Hematopoietic multipotent progenitor cell treated with erythropoietin and hydrocortisone succinate and interleukin-3 and kit ligand, for 6 days (in vitro differentiated cells): ENCODE measurements around the gene HCRTR1.

Experiments
- DNase-seq: peaks from one replicate; pipeline ENCODE4 v3.0.0-alpha.2; 2015

Gene HCRTR1

DNA sequence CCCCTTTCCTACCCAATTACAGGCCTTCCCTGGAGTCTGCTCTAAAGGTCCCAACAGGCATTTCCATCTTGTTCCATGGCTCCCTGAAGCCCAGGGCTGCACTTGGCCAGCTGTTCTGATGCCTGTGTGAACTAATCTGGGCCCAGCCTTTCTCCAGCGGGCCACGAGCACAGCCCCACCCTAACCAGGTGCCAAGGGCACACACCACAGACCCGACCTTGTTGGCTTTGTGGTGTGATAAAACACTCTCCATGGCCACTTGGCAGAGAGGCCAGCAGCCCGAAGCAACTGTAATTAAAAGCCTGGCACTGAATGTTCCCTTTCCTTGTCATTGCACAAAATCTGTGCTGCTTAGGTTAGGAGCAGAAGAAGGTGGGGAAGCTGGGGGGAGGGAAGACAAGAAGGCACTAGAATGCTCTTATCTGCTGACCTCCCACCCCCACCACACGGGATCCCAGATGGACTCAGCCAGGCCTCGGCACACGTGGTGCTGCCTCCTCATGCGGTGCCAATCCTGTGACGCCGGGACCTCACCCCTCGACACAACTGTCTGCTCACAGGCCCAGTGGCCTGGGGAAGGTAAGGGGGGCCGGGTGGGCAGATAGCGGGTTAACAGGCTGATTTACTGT is 9.9 kb downstream of the HCRTR1 start:
- DNase-seq: no peak

DNA sequence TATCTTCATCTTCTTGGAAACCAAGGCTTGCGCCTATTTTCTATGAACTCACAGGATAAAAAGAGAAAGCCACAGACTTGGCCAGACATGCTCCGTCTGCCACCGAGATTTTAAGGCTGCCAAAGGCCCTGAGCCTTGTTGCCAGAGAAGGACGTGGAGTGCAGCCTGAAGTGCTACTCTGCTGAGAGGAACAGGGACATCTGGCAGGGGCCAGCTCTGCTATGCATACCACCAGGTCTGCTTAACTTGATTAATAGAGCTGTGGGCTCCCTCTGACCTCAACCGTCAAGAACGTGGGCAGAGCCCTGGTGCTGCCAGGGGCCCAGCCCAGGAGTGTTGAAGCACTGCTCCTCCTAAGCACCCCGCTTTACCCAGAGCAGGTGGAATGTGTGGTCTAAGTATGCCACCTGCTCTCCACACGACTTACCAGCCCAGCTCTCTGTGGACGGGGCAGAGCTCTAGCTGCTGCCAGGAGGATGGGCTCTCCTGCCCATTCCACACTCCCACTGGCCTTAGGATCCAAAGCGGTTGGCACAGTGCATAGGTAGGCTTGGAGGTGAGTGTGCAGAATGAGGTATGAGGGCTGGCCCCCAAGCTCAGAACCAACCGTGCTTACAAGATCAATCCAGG is 10.6 kb downstream of the HCRTR1 start:
- no peak for DNase-seq

DNA sequence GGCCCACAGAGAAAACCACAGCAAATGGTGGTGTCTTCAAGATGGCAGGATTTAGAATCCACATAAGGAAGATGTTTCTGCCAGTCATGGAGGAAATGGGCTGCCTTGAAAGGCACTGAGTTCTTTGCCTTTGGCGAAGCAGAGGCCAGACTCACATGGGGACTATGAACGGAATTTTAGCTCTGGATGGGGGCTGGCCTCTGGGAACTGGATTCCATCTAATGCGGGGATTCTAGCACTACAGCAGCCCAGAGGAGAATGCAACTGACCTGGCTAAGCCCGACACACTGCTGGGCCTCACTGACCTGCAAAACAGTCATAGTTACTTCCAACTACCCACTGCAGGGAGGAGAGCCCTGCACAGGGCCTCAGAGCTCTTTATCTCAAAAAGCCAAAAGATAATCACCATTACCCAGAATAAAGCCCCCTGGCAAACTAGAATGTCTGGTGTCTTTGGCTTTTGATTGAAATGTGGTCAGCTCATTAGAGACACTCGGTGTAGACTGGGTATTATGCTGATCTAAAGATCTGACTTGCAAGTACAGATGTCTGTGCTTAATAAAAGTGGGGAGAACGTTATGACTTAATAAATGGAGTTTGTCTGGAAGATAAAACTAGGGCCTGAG is 11.6 kb downstream of the HCRTR1 start:
- DNase-seq: no peak

DNA sequence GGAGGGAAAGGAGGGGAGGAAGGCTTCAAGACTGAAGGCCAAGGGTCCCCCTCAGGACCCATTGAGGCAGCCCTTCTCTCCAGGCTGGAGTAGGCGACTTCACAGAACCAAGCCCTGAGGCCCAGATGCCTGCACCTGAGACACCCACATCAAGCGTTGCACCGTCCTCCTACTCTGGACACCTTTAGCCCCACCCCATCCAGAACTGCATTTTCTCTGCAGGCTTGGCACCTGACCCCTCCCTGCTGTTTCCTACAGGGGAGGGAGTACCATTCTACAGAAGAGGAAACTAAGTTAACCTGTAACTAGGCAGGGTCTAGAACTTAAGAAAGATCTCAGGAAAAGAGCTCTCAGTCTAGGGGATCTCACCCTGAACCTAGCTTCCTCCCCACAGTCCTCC is 15.2 kb downstream of the HCRTR1 start:
- DNase-seq: no peak

DNA sequence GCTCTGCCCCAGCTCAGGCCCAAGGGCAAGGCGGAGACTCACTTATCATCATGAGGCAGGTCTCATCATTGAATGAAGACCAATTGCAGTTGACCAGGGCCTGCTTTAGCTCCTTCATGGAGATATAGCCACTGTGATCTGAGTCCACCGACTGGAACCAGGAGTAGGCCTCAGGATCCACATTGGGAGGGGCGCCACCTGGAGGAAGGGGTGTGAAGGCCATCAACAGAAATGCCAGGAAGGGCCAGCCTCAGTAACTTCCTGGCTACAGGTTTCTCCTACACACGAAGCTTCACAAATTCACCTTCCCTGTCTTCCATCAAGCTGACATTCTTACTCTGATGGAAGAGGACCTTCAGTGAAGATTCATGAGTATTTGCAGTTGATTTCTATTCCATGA is 15.6 kb downstream of the HCRTR1 start:
- peak; percentile 72 for DNase-seq

DNA sequence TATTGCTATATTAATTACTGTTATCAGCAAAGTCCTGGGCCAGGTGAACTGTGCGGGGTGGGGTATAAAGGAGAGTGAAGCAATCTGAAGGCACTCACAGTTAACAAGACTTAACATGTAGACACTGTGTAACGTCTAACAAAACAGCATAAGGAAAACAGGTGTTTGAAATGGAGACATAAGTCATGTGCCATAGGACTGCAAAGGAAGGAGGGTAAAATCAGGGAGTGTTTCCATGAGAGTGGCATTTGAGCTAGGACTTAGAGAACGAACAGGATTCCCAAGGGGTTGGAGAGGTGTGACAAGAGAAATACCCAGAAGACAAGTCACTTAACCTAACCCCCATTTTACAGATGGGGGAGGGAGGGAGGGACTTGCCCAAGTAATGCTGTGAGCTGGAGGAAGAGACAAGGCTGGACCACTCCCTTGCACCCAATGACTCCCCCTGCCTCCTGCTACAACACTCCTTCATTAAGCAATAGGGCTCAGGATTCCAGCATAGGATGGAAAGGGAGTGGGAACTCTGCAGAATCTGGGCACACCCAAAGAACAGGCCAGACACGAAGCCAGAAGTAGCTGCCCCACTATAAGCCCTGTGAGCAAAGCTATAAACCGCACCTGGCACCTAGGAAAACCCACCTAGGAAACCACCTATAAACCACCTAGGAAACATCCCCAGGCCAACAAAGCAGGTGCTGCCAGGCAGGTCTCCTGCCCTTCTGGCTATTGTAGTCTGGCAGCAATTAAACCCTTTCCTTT is 20.6 kb downstream of the HCRTR1 start:
- DNase-seq: no peak

DNA sequence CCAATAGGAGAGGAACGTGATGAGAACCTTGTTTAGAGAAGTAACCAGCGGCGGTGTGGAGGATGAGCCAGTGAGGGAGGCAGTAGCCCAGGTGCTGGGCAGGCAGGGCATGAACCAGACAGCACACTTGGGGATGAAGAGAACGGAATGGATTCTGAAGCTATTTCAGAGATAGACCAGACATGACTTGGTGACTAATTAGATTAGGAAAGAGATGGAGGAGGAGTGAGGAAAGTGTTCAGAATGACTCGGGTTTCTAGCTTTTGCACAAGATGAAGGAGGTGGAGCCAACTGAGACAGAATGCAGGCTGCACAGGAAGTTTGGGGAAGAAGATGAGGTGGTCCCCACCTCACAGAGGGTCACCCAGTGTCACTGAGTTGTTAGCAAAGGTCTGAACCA is 22.1 kb downstream of the HCRTR1 start:
- DNase-seq: peak; percentile 33

DNA sequence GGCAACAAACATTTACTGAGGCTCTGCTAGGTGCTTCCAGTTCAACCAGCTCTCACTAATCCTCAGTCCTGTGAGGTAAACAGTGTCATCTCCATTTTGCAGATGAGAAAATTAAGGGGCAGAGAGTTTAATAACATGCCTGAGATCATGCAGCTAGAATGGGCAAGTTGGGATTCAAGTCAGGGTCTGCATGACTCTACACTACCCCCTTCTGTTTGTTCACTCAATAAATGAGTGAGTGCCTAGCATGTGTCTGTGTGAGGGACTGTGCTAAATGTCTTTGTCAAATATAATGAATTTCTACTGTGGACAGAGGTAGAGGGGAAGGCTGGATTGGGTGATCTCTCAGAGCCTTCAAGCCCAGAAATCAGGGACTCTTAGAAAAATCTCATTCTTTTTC is 22.7 kb downstream of the HCRTR1 start:
- no peak for DNase-seq

DNA sequence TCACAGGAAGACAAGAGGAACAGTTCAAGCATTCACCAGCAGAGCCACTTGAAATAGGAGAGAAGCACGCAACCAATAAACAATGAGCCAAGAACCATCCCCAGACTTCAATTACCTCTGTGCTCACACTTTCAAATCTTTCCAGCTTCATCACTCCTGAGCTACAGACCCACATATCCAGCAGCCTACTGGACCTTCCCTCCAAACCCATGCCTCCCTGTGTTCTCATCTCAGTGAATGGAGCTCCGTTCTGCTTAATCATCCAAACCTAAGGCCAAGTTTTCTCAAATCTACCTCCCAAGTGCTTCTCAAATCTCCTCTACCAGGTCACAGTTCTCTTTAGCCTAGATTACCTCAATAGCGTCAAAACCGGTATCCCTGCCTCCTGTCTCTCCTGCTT is 23.5 kb downstream of the HCRTR1 start:
- no peak for DNase-seq

DNA sequence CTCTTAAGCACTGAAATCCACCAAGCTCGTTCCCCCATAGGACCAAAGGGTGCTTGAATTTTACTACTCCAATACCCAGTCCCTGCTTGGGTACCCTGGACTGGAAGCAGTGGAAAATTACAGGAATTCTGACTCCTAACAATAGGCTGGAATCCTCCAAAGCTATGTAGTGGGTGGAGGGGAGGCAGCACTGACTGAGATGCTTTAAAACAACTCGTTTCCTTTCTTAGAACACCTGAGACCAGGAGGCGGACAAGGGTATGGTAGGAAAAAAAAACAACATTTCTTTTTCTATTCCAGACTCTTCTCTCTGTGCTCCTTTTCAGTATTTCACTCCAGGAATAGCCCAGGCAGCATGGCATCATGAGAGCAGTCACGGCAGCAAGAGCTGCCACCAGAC is 24.9 kb downstream of the HCRTR1 start:
- DNase-seq: no peak

DNA sequence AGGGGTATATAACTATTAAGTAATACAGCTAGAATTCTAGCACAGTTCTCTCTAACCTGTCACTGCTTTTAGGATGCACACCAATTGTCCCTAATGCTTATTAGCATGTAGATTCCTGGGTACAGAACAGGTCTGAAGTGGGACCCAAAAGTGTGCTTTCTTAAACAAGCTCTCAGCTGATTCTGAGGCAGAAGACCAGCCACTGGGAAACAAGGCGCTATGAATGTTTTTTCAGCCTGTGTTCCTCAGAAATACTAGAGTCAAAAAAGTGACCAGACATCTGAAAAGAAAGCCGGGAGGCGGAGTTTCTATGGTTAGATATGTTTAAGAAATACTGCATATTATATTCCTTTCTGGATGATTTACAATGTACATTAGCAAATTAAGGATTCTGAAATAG is 25.4 kb downstream of the HCRTR1 start:
- no peak for DNase-seq

DNA sequence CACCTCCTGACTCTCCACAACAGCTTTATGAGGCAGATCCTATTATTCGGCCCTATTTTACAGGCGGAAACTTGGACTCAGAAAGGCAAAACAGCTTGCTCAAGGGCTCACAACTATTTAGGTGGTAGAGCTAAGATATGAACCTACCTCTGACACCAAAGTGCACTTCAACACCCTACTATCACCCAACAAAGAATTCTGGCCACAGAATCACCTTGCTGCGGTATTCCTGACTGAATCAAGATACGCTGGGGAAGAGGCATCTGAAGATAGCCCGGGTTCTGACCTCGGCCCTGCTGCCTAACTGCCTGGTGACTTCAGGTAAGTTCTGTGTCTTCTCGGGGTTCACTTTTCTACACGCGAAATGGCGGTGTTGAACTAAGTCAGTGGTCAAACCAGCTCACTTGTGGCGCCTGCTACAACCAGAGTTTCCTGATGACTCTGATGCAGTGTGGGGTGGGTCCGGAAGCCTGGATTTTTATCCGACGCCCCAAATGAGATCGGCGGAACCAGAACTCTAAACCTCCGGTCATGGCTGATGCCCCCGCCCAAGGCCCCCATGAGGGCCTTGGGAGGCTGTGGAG is 26.6 kb downstream of the HCRTR1 start:
- peak; percentile 12 for DNase-seq

DNA sequence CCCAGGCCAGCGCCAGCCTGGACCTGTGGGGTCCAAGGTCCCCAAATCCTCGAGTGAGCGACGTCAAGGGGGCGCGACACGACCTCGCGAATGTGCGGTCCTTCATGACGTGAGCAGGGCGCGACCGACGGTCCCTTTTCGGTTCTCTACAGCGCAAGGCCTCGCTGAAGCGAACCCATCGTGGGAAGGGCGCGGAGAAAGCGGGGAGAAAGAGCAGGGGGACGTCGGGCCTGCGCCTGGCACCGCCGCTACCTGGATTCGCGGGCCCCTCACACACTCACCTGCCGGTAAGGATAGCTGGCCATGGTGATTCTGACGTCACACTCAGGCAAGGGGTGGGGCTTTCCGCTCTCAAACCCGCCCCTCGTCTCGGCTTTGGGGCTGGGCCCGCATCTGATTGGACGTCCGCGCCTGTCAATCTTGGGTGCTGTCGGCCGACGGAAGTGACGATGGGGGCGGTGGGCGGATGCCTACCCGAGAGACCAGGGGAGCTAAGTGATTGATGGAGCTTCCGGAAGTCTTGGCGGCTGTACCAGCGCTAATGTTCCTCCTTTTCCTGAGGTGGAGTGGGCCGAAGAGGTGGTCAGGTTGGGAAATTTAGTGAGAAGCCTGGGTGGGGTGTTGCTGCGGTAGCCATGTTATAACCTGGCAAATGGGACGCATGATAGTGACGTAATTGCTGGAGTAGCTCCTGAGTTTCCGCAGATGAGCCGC is 27.2 kb downstream of the HCRTR1 start, which contains the start of gene PEF1:
PEF1 (minus strand) TSS at position 317 of the 714 bp plus-strand sequence; CDS start at position 305, 12 bp downstream.
- DNase-seq: peak; percentile 99

DNA sequence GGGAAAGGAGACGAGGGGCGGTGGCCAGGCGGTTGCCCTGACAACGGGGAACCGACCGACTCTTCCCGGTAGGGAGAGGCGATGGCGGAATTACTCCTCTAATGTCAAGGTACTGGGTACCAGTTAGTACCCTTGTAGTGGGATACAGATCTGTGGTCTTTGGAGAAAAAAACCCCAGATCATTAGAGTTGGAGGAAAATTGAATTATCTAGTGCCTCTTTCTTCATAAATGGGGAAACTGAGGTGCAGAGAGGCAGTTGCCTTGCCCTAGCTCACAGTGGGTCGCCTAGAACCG is 27.7 kb downstream of the HCRTR1 start:
- no peak for DNase-seq

DNA sequence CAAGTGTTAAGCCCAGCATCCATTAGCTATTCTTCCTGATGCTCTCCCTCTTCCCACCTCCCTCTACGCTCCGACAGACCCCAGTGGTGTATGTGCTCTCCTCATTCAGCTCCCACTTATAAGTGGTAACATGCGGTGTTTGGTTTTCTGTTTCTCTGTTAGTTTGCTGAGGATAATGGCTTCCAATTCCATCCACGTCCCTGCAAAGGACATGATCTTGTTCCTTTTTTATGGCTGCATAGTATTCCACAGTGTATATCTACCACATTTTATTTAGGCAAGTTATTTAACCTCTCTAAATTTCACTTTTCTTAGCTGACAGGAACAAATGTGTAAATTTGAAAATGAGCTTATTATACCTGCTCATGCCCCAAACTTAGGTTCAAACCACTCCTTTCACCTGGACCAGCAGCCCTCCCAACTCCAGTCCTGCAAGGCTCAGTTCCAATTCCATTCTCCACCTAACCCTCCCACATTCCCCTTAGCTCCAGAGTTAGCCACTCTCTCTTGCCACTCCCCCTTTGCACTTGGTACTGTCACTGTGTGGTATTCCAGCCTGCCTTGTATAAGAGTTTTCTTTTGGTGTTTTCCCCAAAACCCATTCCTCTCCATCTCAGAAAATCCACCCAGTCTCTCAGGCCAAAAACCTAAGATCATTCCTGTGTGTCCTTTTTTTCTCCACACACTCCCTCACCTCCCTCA is 28.9 kb downstream of the HCRTR1 start:
- DNase-seq: no peak

DNA sequence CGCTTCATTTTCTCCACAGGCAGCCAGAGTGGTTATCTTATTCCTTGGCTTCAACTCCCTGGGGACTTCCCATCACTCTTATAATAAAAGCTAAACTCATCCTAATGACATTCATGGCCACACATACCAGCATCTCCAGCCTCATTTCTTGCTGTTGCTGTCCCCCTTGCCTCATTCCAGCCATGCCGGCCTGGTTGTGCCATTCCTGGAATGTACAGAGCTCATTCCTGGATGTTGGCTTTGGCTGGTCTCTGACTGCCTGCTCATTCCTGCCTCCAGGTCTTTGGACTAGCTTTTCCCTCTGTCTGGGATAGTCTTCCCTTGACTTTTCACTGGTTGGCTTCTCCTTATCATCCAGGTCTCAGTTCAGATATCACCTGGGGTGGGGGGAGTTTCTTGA is 29.6 kb downstream of the HCRTR1 start:
- DNase-seq: no peak

DNA sequence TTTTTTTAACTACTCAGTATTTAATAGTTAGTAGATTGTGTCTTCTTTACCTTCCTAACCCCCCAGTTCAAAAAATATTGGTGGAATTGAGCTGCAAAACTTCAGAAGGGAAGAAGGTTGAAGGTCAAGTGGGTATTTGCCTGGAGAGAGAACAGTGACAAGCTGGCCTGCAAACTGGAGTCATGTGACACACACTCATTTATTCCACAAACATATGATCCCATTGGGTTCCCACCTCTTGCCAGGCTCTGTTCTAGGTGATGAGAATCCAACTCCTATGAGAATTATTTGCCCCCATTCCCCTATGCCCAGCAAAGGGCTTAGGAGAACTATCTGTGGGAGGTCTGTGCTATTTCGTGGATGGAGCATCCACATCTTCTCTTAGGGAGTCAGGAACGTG is 30.7 kb downstream of the HCRTR1 start:
- no peak for DNase-seq

DNA sequence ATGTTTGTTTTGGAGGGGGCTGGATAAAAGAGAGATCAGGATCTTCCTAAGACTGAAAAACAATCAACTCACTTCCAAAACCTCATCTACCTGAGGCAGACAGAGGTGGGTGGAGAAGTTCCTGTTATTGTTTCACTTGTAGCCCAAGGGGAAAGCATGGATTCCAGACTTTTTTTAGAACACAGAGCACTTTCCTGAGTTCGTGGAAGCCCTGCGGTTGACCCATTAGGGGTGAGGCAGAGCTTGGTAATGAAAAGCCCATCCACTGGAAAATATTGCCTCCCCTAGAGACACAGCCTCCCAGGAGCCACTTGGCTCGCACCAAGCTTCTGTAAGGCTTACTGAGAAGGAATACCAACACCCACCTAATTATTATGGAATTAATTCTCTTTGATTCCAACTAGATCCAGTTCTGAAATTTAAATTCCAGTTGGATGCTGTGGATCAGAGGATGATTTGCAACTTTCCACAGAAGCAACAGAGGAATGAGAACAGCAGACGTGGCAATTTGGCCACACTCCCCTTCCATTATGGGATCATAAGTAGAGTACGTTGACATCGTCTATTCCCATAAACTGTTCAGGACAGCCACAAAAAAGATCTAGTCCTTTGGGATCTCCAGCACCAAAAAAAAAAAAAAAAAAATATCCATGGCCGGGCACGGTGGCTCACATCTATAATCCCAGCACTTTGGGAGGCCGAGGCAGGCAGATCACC is 31.3 kb downstream of the HCRTR1 start:
- no peak for DNase-seq

DNA sequence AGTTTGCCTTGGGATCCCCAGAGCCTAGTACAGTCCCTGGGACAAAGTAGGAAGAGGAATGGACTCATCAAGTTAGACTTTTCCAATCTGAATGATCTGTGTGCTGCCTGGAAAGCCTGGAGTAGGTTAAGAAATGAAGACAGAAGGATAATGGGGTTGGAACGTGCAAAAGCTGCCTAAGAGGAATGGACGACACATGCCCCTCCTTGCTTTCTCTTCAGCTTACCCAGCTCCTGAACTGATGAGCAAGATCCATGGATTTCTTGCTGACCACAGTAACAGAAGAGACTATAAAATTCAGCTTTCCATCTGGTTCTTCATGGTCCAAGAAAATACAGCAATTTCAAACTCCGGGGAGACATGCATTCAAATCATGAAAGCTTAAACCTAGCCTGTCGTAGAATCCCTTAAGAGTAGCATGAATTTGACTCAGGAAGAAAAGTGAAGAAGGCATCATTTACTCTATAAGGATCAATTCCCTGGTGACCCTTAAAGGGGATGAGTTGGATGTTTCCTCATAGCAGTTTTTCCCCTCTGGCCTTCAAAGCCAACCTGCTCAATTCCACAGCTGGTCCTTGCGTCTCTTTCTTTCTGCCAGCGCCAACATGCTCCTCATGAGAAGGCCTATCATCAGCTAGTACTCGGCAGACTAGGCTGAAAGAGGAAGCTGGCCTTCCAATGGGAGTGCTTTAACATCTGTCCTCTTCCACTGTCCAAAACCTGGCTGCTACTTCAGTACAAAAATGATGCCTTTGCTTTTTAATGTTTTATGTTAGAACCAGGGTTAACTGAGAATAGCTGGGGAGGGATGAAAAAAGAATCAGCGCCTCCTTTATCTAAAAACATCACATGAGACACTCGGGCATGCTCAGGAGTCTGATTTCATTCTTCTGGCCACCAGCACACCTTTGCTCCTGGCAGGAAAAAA is 32.9 kb downstream of the HCRTR1 start:
- no peak for DNase-seq

DNA sequence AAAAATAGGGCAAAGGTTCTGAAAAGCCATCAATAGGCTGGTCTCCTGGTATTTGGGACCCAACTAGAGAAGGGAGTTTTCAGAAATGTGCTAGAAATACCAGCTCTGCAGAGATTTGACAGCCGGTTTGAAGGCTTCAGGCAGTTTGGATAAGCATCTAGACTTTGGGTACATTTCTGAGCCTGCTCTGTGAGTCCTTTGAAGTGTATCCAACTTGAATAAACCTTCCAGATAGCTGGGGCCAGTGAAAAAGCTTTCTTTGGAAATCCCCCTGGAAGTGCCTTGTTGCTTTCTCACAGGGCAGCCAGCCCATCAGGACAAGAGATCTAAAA is 33.6 kb downstream of the HCRTR1 start:
- no peak for DNase-seq

DNA sequence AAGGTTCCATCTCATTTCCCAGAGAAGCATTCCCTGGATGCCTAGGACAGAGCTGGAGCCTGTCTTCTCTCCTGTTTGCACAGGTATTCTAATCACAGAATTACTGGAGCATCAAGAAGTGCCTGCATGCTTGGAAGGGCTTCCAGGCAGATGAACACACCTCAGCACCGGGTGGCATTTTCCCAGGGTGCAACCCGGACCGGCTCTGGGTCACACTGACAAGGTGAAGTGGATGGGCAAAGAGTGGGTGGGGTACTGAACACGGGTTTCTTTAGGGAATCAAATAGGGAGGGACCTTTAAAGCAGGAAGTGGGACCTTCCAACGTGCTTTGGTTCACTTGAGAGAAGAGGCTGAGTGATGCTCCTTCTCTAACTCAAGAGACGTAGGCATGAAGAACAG is 34.3 kb downstream of the HCRTR1 start:
- DNase-seq: no peak
